ENCODE measurements around the gene ABCB6.
A peak's percentile ranks its signal among the peaks of the same experiment; 100 is the strongest.

Gene ABCB6

DNA sequence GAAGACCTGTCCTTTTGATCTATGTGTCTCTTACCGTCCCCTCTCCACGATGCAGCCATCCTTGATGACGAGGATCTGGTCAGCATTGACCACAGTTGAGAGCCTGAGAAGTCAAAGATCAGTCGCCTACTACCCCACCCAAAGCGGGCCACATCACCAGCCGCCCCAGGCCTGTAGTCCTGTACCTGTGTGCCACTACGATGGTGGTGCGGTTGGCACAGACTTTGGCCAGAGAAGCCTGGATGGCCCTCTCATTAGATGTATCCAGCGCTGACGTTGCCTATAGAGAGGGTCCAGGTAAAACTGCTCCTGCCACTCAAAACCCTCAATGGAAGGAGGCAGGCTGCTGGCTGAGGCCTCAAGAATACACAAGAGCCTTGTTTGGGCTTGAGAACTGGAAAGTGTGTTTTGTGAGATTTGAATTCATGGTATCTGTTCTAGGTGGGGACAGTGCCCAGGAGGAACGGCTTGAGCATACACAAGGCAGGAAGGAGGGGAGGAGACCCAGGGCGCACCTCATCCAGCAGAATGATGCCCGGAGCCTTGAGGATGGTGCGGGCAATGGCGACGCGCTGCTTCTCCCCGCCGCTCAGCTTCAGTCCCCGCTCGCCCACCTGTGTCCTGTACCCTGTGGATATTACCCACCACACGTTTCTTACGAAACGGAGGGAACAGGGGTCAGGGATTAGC, 8.4 kb downstream of the ABCB6 start:
- Histone ChIP-seq H3K27ac (ENCODE audit: insufficient read depth in 1 of 2, low read depth in 1 of 2, low read length in 2 of 2, poor library complexity in 1 of 2, severe bottlenecking in 2 of 2) (peak overlapping the region in 1 of 2 experiments; percentile 69), H3K36me3 (ENCODE audit: control insufficient read depth in 4 of 4, insufficient read depth in 4 of 4, low read length in 3 of 4) (peaks cover 2 to 25% (median 14%) of the 10 kb centered on the region in 4 experiments)
- POLR2A ChIA-PET, result interaction anchor here (0.6 kb wide), 1 partner anchor 39 kb away, joined by 3 read pairs; no protein-coding TSS in a partner anchor

DNA sequence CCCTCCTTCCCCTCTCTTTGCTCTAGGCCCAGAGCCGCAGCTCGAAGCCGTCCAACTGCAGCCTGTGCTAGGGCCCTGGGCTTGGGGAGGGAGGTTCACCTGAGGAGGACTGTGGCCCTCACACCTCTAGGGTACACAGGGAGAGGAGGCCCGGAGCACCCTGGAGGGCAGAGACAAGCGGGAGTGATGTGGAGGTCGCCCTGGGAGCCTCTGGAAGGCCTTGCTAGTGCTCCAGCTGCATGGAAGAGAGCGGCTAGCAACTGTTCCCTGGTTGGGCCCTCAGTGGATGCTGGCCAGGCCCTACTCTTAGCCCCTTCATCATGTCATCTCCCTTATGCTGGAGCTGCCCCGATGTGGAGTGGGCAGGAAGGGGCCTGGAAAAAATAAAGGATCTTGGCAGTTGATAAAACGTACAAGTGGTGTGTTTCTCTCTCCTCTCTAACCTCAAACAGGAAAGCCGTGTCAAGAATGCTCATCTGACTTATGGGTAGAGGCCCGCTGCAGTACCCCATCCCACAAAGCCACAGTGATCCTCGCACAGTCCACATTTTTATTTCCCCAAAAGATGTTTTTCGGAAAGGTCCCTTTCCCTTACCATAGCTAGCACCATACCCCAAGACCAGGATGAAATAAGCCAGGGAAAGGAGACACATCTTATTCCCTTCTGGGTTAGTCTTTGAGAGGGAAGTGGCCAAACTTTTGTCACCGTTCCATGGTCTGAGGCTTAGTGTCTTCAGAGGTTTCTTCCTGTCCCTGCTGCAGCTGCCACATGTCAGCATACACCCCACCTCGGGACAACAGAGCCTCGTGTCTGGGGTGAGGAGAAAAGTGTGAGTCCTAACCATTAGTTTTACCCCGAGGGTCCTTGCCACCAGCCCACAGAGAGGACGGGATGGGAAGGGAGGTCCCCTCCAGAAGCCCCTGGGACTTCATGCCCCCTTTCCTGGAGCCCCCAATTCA, 9.2 kb downstream of the ABCB6 start:
- CTCF ChIA-PET, result interaction anchor here (0.8 to 17.2 kb wide), 7 partner anchors 8 to 51 kb away, joined by 3 to 238 read pairs (median 12); partner anchors contain the start of genes ABCB6, CNPPD1, NHEJ1 and SLC23A3
- H3K27ac ChIP-seq (ENCODE audit: insufficient read depth in 1 of 2, low read depth in 1 of 2, low read length in 2 of 2, poor library complexity in 1 of 2, severe bottlenecking in 2 of 2), result peak overlapping the region; percentile 62 to 69
- no peaks in the 10 kb centered on the region for H3K9me3 ChIP-seq (ENCODE audit: control extremely low read depth in 1 of 5, control insufficient read depth in 4 of 5, insufficient read depth in 2 of 5, low read depth in 1 of 5, low read length in 4 of 5)
- H3K4me1 ChIP-seq (ENCODE audit: control extremely low read depth in 1 of 4, control insufficient read depth in 4 of 4, insufficient read depth in 4 of 4, low read length in 3 of 4), result peaks cover 23 to 52% (median 51%) of the 10 kb centered on the region in 4 experiments
- 8% methylated on average over 8 of the region's 18 CpGs for WGBS (ENCODE audit: insufficient coverage)
- peaks cover 2 to 25% (median 14%) of the 10 kb centered on the region in 4 experiments for H3K36me3 ChIP-seq (ENCODE audit: control insufficient read depth in 4 of 4, insufficient read depth in 4 of 4, low read length in 3 of 4)
- peak; percentile 28 to 64 (median 43) for DNase-seq
- H3K27me3 ChIP-seq (replicated peaks in 2 of 5; ENCODE audit: control insufficient read depth in 4 of 5, insufficient read depth in 5 of 5, low read length in 4 of 5), result no peaks in the 10 kb centered on the region
- H3K4me3 ChIP-seq (ENCODE audit: control insufficient read depth in 1 of 7, extremely low read depth in 1 of 7, insufficient read depth in 4 of 7, low read depth in 2 of 7, low read length in 6 of 7), result peak overlapping the region in 3 of 7 experiments; percentile 31 to 53 (median 32)
- POLR2A ChIA-PET, result interaction anchor here (0.6 kb wide), 1 partner anchor 38 kb away, joined by 3 read pairs; no protein-coding TSS in a partner anchor

More for the DNA sequence above, 8.4 kb downstream of the ABCB6 start:
- Histone ChIP-seq H3K27me3 (replicated peaks in 2 of 5; ENCODE audit: control insufficient read depth in 4 of 5, insufficient read depth in 5 of 5, low read length in 4 of 5) (no peaks in the 10 kb centered on the region), H3K4me1 (ENCODE audit: control extremely low read depth in 1 of 4, control insufficient read depth in 4 of 4, insufficient read depth in 4 of 4, low read length in 3 of 4) (peaks cover 23 to 52% (median 51%) of the 10 kb centered on the region in 4 experiments), H3K4me3 (ENCODE audit: control insufficient read depth in 1 of 7, extremely low read depth in 1 of 7, insufficient read depth in 4 of 7, low read depth in 2 of 7, low read length in 6 of 7) (peak overlapping the region in 2 of 7 experiments; percentile 5 to 16), H3K9me3 (ENCODE audit: control extremely low read depth in 1 of 5, control insufficient read depth in 4 of 5, insufficient read depth in 2 of 5, low read depth in 1 of 5, low read length in 4 of 5) (no peaks in the 10 kb centered on the region)
- WGBS (ENCODE audit: insufficient coverage), result 95% methylated on average over 22 of the region's 24 CpGs
- DNase-seq, result no peak
- CTCF ChIA-PET, result interaction anchor here (1.5 to 17.2 kb wide), 6 partner anchors 8 to 56 kb away, joined by 4 to 238 read pairs (median 56); partner anchors contain the start of genes ABCB6, CNPPD1, NHEJ1 and SLC23A3

DNA sequence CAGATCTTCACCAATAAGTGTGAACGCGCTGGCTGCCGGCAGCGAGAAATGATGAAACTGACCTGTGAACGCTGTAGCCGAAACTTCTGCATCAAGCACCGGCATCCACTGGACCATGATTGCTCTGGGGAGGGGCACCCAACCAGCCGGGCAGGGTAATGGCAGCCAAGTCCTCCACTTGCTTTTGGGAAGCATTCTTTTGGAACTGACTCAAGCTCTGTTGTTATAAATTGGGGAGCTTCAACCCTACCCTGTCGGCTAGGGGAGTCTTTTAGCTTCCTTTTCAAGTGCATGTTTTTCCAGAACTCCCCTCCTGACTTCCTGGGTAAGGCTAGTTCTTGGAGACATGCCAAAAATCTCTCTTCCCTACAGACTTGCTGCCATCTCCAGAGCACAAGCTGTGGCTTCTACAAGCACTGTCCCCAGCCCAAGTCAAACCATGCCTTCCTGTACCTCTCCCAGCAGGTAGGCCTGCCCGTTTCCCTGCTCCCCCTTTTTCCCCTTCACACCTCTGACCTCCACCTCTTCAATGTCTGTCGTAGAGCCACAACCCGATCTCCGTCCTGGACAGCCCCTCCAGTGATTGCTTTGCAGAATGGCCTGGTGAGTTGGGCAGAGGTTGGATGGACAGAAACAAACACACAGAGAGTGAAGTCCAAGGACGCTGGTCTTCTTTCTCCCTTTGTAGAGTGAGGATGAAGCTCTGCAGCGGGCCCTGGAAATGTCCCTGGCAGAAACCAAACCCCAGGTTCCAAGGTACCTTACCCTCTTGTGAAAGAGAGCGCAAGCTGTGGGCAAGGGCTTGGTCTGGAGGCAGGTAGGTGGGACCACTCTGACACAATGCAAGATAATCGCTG, 10.6 kb downstream of the ABCB6 start:
- H3K36me3 ChIP-seq (ENCODE audit: control insufficient read depth in 4 of 4, insufficient read depth in 4 of 4, low read length in 3 of 4), result peaks cover 2 to 25% (median 6%) of the 10 kb centered on the region in 4 experiments
- 81% methylated on average over 11 of the region's 17 CpGs for WGBS (ENCODE audit: insufficient coverage)
- H3K27ac ChIP-seq (ENCODE audit: insufficient read depth in 1 of 2, low read depth in 1 of 2, low read length in 2 of 2, poor library complexity in 1 of 2, severe bottlenecking in 2 of 2), result peak overlapping the region in 1 of 2 experiments; percentile 69
- no peaks in the 10 kb centered on the region for H3K9me3 ChIP-seq (ENCODE audit: control extremely low read depth in 1 of 5, control insufficient read depth in 4 of 5, insufficient read depth in 2 of 5, low read depth in 1 of 5, low read length in 4 of 5)
- CTCF ChIA-PET, result interaction anchor here (0.9 to 17.2 kb wide), 11 partner anchors 9 to 87 kb away, joined by 3 to 238 read pairs (median 4); partner anchors contain the start of genes ABCB6, CNPPD1, NHEJ1 and SLC23A3
- peak overlapping the region in 6 of 7 experiments; percentile 33 to 90 (median 76) for H3K4me3 ChIP-seq (ENCODE audit: control insufficient read depth in 1 of 7, extremely low read depth in 1 of 7, insufficient read depth in 4 of 7, low read depth in 2 of 7, low read length in 6 of 7)
- no peaks in the 10 kb centered on the region for H3K27me3 ChIP-seq (replicated peaks in 2 of 5; ENCODE audit: control insufficient read depth in 4 of 5, insufficient read depth in 5 of 5, low read length in 4 of 5)
- POLR2A ChIA-PET, result no interaction called here
- H3K4me1 ChIP-seq (ENCODE audit: control extremely low read depth in 1 of 4, control insufficient read depth in 4 of 4, insufficient read depth in 4 of 4, low read length in 3 of 4), result peaks cover 23 to 52% (median 51%) of the 10 kb centered on the region in 4 experiments
- DNase-seq, result no peak

DNA sequence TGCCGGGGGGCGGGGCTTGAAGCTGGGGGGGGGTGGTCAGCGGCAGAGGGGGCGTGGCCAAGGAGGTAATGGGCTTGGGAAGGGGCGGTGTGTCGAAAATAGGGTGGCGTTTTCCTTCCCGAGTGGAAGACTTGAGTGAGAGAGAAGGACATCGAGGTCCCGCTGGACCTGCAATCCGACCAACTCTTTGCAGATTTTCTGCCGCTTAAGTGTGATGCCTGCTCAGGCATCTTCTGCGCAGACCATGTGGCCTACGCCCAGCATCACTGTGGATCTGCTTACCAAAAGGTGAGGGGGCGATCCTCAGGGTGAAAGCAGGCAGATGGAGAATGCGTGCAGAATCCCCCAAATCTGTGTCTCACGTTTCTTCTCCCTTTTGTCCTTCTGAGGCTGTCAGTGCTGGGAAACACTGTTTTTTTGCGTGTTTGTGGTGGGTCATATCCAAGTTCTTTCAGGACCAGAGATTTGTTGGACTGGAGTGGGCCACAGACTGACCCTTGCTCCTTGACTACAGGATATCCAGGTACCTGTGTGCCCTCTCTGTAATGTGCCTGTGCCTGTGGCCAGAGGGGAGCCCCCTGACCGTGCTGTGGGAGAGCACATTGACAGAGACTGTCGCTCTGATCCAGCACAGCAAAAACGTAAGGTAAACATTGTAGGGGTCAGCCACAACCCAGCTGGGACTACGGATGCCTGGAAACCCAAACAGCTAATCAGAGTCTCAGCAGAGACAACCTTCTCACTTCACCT, 11.4 kb downstream of the ABCB6 start:
- POLR2A ChIA-PET, result interaction anchor here (1.3 to 1.8 kb wide), 2 partner anchors 22 to 36 kb away, joined by 4 to 6 read pairs; partner anchors contain the start of genes ANKZF1 and ATG9A
- DNase-seq, result no peak
- CTCF ChIA-PET, result interaction anchor here (0.6 to 17.2 kb wide), 11 partner anchors 11 to 88 kb away, joined by 3 to 238 read pairs (median 4); partner anchors contain the start of genes ABCB6, CNPPD1, NHEJ1 and SLC23A3
- 25% methylated on average over 17 of the region's 22 CpGs for WGBS (ENCODE audit: insufficient coverage)
- Histone ChIP-seq H3K36me3 (ENCODE audit: control insufficient read depth in 4 of 4, insufficient read depth in 4 of 4, low read length in 3 of 4) (peaks cover 0 to 25% (median 4%) of the 10 kb centered on the region in 4 experiments), H3K4me3 (ENCODE audit: control insufficient read depth in 1 of 7, extremely low read depth in 1 of 7, insufficient read depth in 4 of 7, low read depth in 2 of 7, low read length in 6 of 7) (peak overlapping the region in 6 of 7 experiments; percentile 61 to 90 (median 76)), H3K27ac (ENCODE audit: insufficient read depth in 1 of 2, low read depth in 1 of 2, low read length in 2 of 2, poor library complexity in 1 of 2, severe bottlenecking in 2 of 2) (peak overlapping the region; percentile 34 to 89), H3K9me3 (ENCODE audit: control extremely low read depth in 1 of 5, control insufficient read depth in 4 of 5, insufficient read depth in 2 of 5, low read depth in 1 of 5, low read length in 4 of 5) (no peaks in the 10 kb centered on the region), H3K4me1 (ENCODE audit: control extremely low read depth in 1 of 4, control insufficient read depth in 4 of 4, insufficient read depth in 4 of 4, low read length in 3 of 4) (peaks cover 23 to 52% (median 51%) of the 10 kb centered on the region in 4 experiments), H3K27me3 (replicated peaks in 2 of 5; ENCODE audit: control insufficient read depth in 4 of 5, insufficient read depth in 5 of 5, low read length in 4 of 5) (no peaks in the 10 kb centered on the region)

DNA sequence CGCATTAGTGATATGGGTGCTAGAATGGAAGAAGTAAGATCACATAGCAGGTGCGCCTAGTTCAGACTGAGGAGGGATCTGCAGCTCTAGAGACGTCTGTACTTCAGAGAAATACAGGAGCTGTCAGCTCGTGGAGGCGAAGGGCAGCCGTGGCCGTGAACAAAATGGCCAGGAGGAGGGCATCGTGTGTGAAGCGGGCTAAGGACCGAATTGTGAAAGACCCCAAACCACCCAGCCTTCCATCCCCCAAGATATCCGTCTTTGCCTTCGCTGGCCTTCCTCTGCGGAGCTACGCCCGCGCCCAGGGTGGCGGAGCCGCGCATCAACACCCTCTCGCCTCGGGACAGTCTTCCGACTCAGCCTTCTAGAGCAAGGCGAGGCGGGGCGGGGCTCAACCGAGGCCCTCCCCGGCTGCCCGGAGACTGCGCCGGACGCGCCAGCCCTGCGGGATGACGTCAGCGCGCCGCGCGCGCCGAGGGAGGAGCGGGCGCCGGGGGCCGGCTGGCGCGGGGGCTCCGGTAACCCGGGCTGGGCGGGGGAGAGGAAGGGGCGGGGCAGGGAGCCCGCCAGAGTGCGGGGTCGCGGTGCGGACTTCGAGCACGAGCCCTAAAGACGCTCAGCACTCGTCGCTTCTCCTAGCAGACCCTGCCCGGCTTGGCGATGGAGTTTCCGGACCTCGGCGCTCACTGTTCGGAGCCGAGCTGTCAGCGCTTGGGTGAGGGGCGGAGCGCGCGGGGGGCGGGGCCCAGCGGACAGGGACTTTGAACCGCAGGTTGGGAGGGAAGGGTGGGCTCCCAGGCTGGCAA, 12.2 kb downstream of the ABCB6 start, which contains the start of gene ZFAND2B:
Gene ZFAND2B (plus strand): TSS at position 455 of the 806 bp plus-strand sequence. CDS start 206 bp downstream, at position 661.
- H3K27ac ChIP-seq (ENCODE audit: insufficient read depth in 1 of 2, low read depth in 1 of 2, low read length in 2 of 2, poor library complexity in 1 of 2, severe bottlenecking in 2 of 2), result peak within 1 kb of the TSS; percentile 46 to 89
- H3K36me3 ChIP-seq (ENCODE audit: control insufficient read depth in 4 of 4, insufficient read depth in 4 of 4, low read length in 3 of 4), result peaks cover 0 to 25% (median 4%) of the 10 kb centered on the region in 4 experiments
- CTCF ChIA-PET, result interaction anchor here (0.6 to 17.2 kb wide), 11 partner anchors 10 to 320 kb away, joined by 3 to 238 read pairs (median 4); partner anchors contain the start of genes CNPPD1, NHEJ1 and SLC23A3
- H3K4me1 ChIP-seq (ENCODE audit: control extremely low read depth in 1 of 4, control insufficient read depth in 4 of 4, insufficient read depth in 4 of 4, low read length in 3 of 4), result peaks cover 23 to 52% (median 51%) of the 10 kb centered on the region in 4 experiments
- H3K4me3 ChIP-seq (ENCODE audit: control insufficient read depth in 1 of 7, extremely low read depth in 1 of 7, insufficient read depth in 4 of 7, low read depth in 2 of 7, low read length in 6 of 7), result peak within 1 kb of the TSS; percentile 38 to 90 (median 78)
- H3K9me3 ChIP-seq (ENCODE audit: control extremely low read depth in 1 of 5, control insufficient read depth in 4 of 5, insufficient read depth in 2 of 5, low read depth in 1 of 5, low read length in 4 of 5), result no peaks in the 10 kb centered on the region
- POLR2A ChIA-PET, result interaction anchor here (1.3 to 1.8 kb wide), 3 partner anchors 23 to 48 kb away, joined by 4 to 6 read pairs (median 4); partner anchors contain the start of genes ANKZF1 and ATG9A
- peak; percentile 94 to 98 (median 97) for DNase-seq
- WGBS (ENCODE audit: insufficient coverage), result under 1% methylated on average over 42 of the region's 76 CpGs
- no peaks in the 10 kb centered on the region for H3K27me3 ChIP-seq (replicated peaks in 2 of 5; ENCODE audit: control insufficient read depth in 4 of 5, insufficient read depth in 5 of 5, low read length in 4 of 5)

Data from common myeloid progenitor, CD34-positive (primary cell).